Effector memory CD8-positive, alpha-beta T cell (primary cell): ENCODE results near the gene LEMD3.

ENCODE experiments used
- ATAC-seq: fragments of 150-1000 bp; cut with Tn5 transposase; replicated peaks from 2 replicates; pipeline ENCODE4 v1.10.0; 2021; ENCODE audit warnings: mild to moderate bottlenecking, moderate library complexity
- DNase-seq, 3 experiments: peaks; one replicate each; pipeline ENCODE4 v3.0.0; 2021
- H3K27ac Mint-ChIP-seq, 2 donors: one replicate each; pipeline ENCODE4 v1.8.0; 2022; ENCODE audit warnings: mild to moderate bottlenecking in 2 of 2, mixed read lengths in 2 of 2, moderate library complexity in 2 of 2
- H3K27me3 Mint-ChIP-seq, 2 donors: one replicate each; pipeline ENCODE4 v1.8.0; 2022; ENCODE audit warnings: mixed read lengths in 2 of 2
- H3K36me3 Mint-ChIP-seq: one replicate; pipeline ENCODE4 v1.8.0; 2022; ENCODE audit warnings: mild to moderate bottlenecking, moderate library complexity, mixed read lengths; ENCODE audit not compliant: insufficient read depth
- H3K4me1 Mint-ChIP-seq, 2 donors: one replicate each; pipeline ENCODE4 v1.8.0; 2022; ENCODE audit warnings: low read depth in 2 of 2, mixed read lengths in 2 of 2
- H3K4me3 Mint-ChIP-seq, 2 donors: one replicate each; pipeline ENCODE4 v1.8.0; 2022; ENCODE audit warnings: mild to moderate bottlenecking in 2 of 2, mixed read lengths in 2 of 2, moderate library complexity in 2 of 2
- H3K9me3 Mint-ChIP-seq, 2 donors: one replicate each; pipeline ENCODE4 v1.8.0; 2022; ENCODE audit warnings: mixed read lengths in 2 of 2

LEMD3 gene

DNA sequence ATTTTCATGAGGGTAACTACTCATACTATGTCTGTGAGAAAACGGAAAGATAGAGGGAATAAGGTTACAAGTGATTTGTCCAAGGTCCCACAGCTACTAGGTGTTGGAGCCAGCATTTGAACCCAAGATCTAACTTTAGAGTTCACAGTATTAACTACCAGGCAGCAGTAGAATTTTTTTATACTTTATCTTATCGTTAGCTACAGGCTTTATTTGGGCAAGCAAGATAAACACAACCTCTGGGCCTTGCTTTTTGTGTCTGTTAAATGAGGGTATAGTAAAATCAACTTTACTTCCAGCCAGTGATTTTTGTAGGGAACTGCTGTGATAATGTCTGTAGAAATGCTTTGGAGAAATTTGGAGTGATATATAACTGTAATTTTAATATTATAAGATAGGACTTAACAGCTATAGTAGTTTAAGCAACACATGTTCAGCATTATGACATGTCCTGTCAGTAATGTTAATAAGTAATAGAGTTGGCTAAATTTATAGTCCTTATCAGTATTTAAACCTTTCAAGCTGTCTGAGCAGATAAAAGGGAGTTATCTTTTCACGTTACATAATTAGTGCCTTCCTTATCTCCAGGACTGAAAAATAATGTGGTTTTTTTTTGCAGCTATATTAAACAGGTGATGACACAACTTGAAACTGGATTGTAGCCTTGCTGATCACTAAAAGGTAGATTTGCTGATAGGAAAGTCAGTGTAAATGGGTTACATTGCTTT is 12.8 kb downstream of the LEMD3 start:
- ATAC-seq: no peak
- no peak overlapping the region for H3K27ac Mint-ChIP-seq

GRCh38 chr12:65184176-65184857 is 14.9 kb downstream of the LEMD3 start:
- Mint-ChIP-seq H3K36me3 (peaks cover 12% of the 10 kb centered on the region), H3K4me1 (peaks cover 38 to 71% of the 10 kb centered on the region in 2 donors), H3K4me3 (no peak overlapping the region), H3K27me3 (no peaks in the 10 kb centered on the region), H3K27ac (no peak overlapping the region), H3K9me3 (no peaks in the 10 kb centered on the region)
- DNase-seq (no peak), ATAC-seq (no peak)

More for the DNA sequence above, 12.8 kb downstream of the LEMD3 start:
- H3K4me3 Mint-ChIP-seq: no peak overlapping the region
- DNase-seq: no peak
- no peaks in the 10 kb centered on the region for H3K27me3 Mint-ChIP-seq
- no peaks in the 10 kb centered on the region for H3K9me3 Mint-ChIP-seq
- peaks cover 12% of the 10 kb centered on the region for H3K36me3 Mint-ChIP-seq
- peaks cover 26 to 56% of the 10 kb centered on the region in 2 donors for H3K4me1 Mint-ChIP-seq

DNA sequence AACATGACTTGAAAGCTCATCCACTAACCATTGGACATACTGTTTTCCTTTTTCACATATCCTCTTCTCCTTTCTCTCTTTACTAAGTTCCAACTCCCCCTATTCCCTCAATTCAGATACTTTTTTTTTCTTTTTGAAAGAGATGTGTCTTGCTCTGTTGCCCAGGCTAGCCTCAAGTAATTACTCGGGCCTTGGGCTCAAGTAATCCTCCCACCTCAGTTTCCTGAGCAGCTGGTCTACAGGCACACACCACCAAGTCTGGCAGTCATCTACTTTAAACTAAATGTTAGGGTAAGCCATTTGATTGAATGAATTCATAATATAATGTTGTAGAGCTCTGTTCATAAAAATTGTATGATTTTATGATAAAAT is 15.5 kb downstream of the LEMD3 start:
- Mint-ChIP-seq H3K4me1 (peaks cover 38 to 71% of the 10 kb centered on the region in 2 donors), H3K27ac (no peak overlapping the region), H3K27me3 (no peaks in the 10 kb centered on the region), H3K9me3 (no peaks in the 10 kb centered on the region), H3K36me3 (peaks cover 12% of the 10 kb centered on the region), H3K4me3 (no peak overlapping the region)
- ATAC-seq (no peak), DNase-seq (no peak)

- Mint-ChIP-seq H3K4me3 (no peak overlapping the region), H3K36me3 (peaks cover 8% of the 10 kb centered on the region), H3K27ac (peak overlapping the region in 1 of 2 donors; percentile 36), H3K9me3 (no peaks in the 10 kb centered on the region), H3K27me3 (no peaks in the 10 kb centered on the region), H3K4me1 (peaks cover 36 to 63% of the 10 kb centered on the region in 2 donors)
- DNase-seq (no peak), ATAC-seq (no peak)
These were observed 18.3 kb downstream of the LEMD3 start for GRCh38 chr12:65187665-65188064.

DNA sequence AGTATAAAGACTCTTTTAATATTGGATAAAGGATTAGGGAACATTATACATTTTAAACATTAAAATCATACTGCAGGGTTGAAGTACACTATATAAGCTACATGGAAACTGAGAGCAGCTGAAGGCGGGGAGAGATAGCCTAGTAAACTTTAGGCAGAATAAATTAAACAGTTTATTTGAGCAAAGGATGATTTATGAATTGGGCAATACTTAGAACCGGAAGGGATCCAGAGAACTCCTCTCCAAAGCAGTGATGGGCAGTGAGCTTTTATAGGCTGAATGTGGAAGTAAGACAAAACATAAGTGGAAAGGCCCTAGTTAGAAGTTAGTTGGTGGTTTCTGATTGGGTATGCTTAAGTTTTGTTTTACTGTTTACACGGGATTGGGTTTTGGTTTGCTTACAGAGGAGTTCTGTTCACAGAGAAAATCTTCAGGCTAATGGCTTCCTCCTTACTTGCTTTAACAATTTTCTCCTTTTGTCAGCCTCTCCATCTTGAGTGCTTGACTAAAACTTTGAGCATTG is 18.9 kb downstream of the LEMD3 start:
- Mint-ChIP-seq H3K9me3 (no peaks in the 10 kb centered on the region), H3K4me1 (peaks cover 38 to 66% of the 10 kb centered on the region in 2 donors), H3K36me3 (peaks cover 6% of the 10 kb centered on the region), H3K27me3 (no peaks in the 10 kb centered on the region), H3K4me3 (no peak overlapping the region), H3K27ac (peak overlapping the region; percentile 17 to 36)
- ATAC-seq (no peak), DNase-seq (no peak)

GRCh38 chr12:65189028-65189718 is 19.8 kb downstream of the LEMD3 start:
- Mint-ChIP-seq H3K27me3 (no peaks in the 10 kb centered on the region), H3K9me3 (peaks cover 0 to 2% of the 10 kb centered on the region in 2 donors), H3K4me3 (no peak overlapping the region), H3K27ac (no peak overlapping the region), H3K36me3 (peaks cover 6% of the 10 kb centered on the region), H3K4me1 (peaks cover 37 to 64% of the 10 kb centered on the region in 2 donors)
- no peak for ATAC-seq
- DNase-seq: no peak

DNA sequence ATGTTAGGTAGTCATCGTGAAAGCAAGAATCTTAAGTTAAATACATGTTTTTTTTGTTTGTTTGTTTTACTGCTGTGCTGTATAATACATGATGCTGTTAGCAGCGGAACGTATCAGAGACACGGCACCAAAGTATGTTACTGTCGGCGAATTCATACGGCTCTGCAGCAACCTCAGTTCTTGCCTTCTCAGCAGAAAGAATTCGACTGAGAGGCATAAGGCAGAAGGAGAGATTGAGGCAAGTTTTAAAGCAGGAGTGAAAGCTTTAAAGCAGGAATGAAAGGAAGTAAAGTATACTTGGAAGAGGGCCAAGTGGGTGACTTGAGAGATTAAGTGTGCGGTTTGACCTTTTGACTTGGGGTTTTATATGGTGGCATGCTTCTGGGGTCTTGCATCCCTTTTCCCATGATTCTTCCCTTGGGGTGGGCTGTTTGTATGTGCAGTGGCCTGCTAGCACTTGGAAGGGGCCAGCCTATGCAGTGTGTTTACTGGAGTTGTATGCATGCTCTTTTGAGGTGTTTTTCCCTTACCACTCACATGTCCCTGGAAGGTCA is 23.7 kb downstream of the LEMD3 start:
- peaks cover 35 to 54% of the 10 kb centered on the region in 2 donors for H3K4me1 Mint-ChIP-seq
- no peak for ATAC-seq
- H3K9me3 Mint-ChIP-seq: peaks cover 0 to 8% of the 10 kb centered on the region in 2 donors
- no peak overlapping the region for H3K4me3 Mint-ChIP-seq
- peak overlapping the region in 1 of 2 donors; percentile 35 for H3K27ac Mint-ChIP-seq
- H3K27me3 Mint-ChIP-seq: no peaks in the 10 kb centered on the region
- H3K36me3 Mint-ChIP-seq: peaks cover 3% of the 10 kb centered on the region
- no peak for DNase-seq

- DNase-seq: no peak
- peaks cover 0 to 8% of the 10 kb centered on the region in 2 donors for H3K9me3 Mint-ChIP-seq
- no peak for ATAC-seq
- H3K27me3 Mint-ChIP-seq: no peaks in the 10 kb centered on the region
- H3K4me1 Mint-ChIP-seq: peaks cover 29 to 46% of the 10 kb centered on the region in 2 donors
- no peak overlapping the region for H3K4me3 Mint-ChIP-seq
- no peak overlapping the region for H3K27ac Mint-ChIP-seq
- peaks cover 3% of the 10 kb centered on the region for H3K36me3 Mint-ChIP-seq
These were observed 25.6 kb downstream of the LEMD3 start for GRCh38 chr12:65194949-65195348.

DNA sequence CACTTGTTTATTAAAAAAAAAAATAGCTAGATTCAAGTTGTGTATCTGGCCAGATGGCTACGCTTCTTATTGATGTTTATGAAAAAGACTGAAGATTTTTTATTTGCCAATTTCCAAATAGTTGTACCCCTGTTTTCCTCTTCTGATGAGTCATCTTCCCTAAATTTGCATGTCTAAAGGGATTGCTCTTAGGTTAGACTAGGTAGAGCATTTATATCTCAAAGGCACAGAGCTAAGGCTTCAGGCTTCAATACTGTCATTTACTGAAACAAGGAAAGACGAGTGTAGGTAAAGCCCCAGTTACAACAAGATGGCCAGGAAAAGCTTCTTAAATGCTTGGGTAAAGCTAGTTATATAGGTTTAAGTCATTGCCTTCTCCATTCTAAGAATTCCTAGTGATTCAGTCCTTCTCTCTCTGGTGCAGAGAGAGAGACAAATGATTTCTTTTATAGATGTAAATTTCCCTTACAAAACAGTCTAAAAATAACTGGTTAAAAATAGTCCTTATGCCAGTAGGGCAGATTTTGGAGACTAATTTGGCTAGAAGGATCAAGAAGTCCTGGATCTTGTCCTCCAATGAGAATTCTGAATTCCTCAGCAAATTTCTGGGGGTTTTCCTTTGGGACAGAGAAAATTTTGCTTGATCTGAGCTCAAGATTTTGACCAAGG is 26.1 kb downstream of the LEMD3 start:
- no peak overlapping the region for H3K27ac Mint-ChIP-seq
- peak overlapping the region in 1 of 2 donors; percentile 31 for H3K4me3 Mint-ChIP-seq
- H3K27me3 Mint-ChIP-seq: no peaks in the 10 kb centered on the region
- ATAC-seq (no peak), DNase-seq (no peak)
- H3K9me3 Mint-ChIP-seq: peaks cover 0 to 8% of the 10 kb centered on the region in 2 donors
- H3K36me3 Mint-ChIP-seq: peaks cover 6% of the 10 kb centered on the region
- peaks cover 29 to 47% of the 10 kb centered on the region in 2 donors for H3K4me1 Mint-ChIP-seq

GRCh38 chr12:65196762-65197567 is 27.6 kb downstream of the LEMD3 start:
- Mint-ChIP-seq H3K27me3 (no peaks in the 10 kb centered on the region), H3K4me3 (peak overlapping the region; percentile 3 to 48), H3K36me3 (peaks cover 3% of the 10 kb centered on the region), H3K9me3 (peaks cover 0 to 8% of the 10 kb centered on the region in 2 donors), H3K4me1 (peaks cover 37 to 51% of the 10 kb centered on the region in 2 donors), H3K27ac (peak overlapping the region; percentile 28 to 54)
- ATAC-seq: peak; percentile 46
- no peak for DNase-seq

DNA sequence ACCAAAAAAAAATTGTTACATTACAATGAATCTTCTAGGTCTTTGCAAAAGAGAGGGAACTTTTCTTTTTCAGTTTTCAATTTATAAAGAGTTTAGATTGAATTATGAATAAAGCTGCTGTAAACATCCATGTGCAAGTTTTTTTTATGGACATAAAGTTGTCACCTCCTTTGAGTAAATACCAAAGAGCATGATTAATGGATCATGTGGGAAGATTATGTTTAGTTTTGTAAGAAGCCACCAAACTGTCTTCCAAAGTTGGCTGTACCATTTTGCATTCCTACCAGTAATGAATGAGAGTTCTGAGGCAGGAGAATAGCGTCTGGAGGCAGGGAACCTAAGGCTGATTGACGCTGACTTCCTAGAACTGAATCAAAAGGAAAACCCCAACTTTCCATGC is 30.2 kb downstream of the LEMD3 start:
- DNase-seq: no peak
- Mint-ChIP-seq H3K27me3 (no peaks in the 10 kb centered on the region), H3K9me3 (peaks cover 0 to 3% of the 10 kb centered on the region in 2 donors), H3K4me3 (no peak overlapping the region), H3K4me1 (peaks cover 26 to 60% of the 10 kb centered on the region in 2 donors), H3K36me3 (peaks cover 3% of the 10 kb centered on the region), H3K27ac (no peak overlapping the region)
- no peak for ATAC-seq

- Mint-ChIP-seq H3K27me3 (no peaks in the 10 kb centered on the region), H3K27ac (no peak overlapping the region), H3K4me1 (peaks cover 28 to 65% of the 10 kb centered on the region in 2 donors), H3K36me3 (peaks cover 3% of the 10 kb centered on the region), H3K4me3 (no peak overlapping the region), H3K9me3 (peaks cover 0 to 3% of the 10 kb centered on the region in 2 donors)
- DNase-seq (no peak), ATAC-seq (no peak)
These were observed 30.8 kb downstream of the LEMD3 start for GRCh38 chr12:65200007-65200665.
